HepG2 (cell line): Measurements from ENCODE around the gene RAPH1.

Experiments
- MYC ChIP-seq: sonication (generic); formaldehyde crosslinking; IDR thresholded peaks from 2 replicates; pipeline ENCODE4 v1.9.0; 2021; ENCODE audit warnings: missing genetic modification reagents, borderline replicate concordance
- PRMT3 ChIP-seq: sonication (generic); formaldehyde crosslinking; IDR thresholded peaks from 2 replicates; pipeline ENCODE4 v1.8.1; 2022; ENCODE audit warnings: low read depth, mild to moderate bottlenecking, moderate library complexity, missing genetic modification reagents, borderline replicate concordance
- TF ChIP-seq, protein P1 (sequence below): sonication (generic); formaldehyde crosslinking; IDR thresholded peaks from 2 replicates; pipeline ENCODE4 v1.5.0; 2020; ENCODE audit warnings: mild to moderate bottlenecking, missing genetic modification reagents, moderate library complexity
- TF ChIP-seq, protein P2 (sequence below): sonication (generic); formaldehyde crosslinking; IDR thresholded peaks from 2 replicates; pipeline ENCODE4 v1.4.0; 2020; ENCODE audit warnings: missing genetic modification reagents, mild to moderate bottlenecking, borderline replicate concordance

DNA sequence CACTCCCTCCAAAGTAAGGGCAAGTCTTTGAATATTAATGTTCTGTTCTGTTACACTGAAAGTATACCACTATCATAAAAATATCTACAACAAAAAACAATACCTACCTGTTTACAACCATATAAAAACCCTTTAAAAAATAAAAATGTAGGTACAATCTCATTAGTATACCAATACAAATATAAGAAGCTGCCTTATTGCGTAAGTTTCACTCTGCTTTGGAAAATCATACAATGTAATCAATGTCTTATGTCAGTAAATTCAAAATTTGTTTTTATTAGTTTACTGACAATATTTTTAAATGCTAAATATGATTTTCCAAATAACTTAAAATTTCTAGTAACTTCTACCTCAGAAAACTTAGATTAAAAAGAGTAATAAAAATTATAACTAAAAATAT is 72.8 kb downstream of the RAPH1 start:
- TF ChIP-seq, protein P1, sequence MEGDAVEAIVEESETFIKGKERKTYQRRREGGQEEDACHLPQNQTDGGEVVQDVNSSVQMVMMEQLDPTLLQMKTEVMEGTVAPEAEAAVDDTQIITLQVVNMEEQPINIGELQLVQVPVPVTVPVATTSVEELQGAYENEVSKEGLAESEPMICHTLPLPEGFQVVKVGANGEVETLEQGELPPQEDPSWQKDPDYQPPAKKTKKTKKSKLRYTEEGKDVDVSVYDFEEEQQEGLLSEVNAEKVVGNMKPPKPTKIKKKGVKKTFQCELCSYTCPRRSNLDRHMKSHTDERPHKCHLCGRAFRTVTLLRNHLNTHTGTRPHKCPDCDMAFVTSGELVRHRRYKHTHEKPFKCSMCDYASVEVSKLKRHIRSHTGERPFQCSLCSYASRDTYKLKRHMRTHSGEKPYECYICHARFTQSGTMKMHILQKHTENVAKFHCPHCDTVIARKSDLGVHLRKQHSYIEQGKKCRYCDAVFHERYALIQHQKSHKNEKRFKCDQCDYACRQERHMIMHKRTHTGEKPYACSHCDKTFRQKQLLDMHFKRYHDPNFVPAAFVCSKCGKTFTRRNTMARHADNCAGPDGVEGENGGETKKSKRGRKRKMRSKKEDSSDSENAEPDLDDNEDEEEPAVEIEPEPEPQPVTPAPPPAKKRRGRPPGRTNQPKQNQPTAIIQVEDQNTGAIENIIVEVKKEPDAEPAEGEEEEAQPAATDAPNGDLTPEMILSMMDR (CRISPR knock-in tag) = no peak
- TF ChIP-seq, protein P2, sequence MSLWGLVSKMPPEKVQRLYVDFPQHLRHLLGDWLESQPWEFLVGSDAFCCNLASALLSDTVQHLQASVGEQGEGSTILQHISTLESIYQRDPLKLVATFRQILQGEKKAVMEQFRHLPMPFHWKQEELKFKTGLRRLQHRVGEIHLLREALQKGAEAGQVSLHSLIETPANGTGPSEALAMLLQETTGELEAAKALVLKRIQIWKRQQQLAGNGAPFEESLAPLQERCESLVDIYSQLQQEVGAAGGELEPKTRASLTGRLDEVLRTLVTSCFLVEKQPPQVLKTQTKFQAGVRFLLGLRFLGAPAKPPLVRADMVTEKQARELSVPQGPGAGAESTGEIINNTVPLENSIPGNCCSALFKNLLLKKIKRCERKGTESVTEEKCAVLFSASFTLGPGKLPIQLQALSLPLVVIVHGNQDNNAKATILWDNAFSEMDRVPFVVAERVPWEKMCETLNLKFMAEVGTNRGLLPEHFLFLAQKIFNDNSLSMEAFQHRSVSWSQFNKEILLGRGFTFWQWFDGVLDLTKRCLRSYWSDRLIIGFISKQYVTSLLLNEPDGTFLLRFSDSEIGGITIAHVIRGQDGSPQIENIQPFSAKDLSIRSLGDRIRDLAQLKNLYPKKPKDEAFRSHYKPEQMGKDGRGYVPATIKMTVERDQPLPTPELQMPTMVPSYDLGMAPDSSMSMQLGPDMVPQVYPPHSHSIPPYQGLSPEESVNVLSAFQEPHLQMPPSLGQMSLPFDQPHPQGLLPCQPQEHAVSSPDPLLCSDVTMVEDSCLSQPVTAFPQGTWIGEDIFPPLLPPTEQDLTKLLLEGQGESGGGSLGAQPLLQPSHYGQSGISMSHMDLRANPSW (CRISPR knock-in tag) = no peak
- TF ChIP-seq MYC (no peak), PRMT3 (CRISPR knock-in tag) (no peak)
